ENCODE measurements around the gene NFIA. TPM values are rescaled to one million over a fixed set of nuclear protein-coding genes. Genes with fewer than 3 reads are reported as not detected.

Gene NFIA
- total RNA-seq, 1 experiment from 2014 or later: 38.6 TPM

- H3K36me3 Mint-ChIP-seq (ENCODE audit: insufficient read depth, unreplicated experiment): no peaks in the 10 kb centered on the region
- intact Hi-C loops (cut with micrococcal nuclease; ENCODE audit: unreplicated experiment): no loop called here
- peaks cover 29% of the 10 kb centered on the region for H3K4me1 Mint-ChIP-seq (ENCODE audit: low read depth, unreplicated experiment)
- CTCF ChIA-PET: interaction anchor here (0.5 to 0.9 kb wide), 3 partner anchors 25 to 71 kb away, joined by 3 to 4 read pairs (median 3); no protein-coding TSS in a partner anchor
- BruUV-seq (replicated peaks): no TSS peak
- no peaks in the 10 kb centered on the region for H3K9me3 Mint-ChIP-seq (ENCODE audit: low read depth, unreplicated experiment)
- H3K4me3 Mint-ChIP-seq (ENCODE audit: low read depth, unreplicated experiment): no peak overlapping the region
- TF ChIP-seq CTCF (IDR thresholded peaks at IDR 0.05; ENCODE audit: unreplicated experiment): no peak
- H3K27ac Mint-ChIP-seq (ENCODE audit: unreplicated experiment): no peak overlapping the region
- H3K27me3 Mint-ChIP-seq (ENCODE audit: unreplicated experiment): no peaks in the 10 kb centered on the region
- DNase-seq: no peak
Measured at GRCh38 chr1:61120998-61121397, 38.6 kb downstream of the NFIA start.

DNA sequence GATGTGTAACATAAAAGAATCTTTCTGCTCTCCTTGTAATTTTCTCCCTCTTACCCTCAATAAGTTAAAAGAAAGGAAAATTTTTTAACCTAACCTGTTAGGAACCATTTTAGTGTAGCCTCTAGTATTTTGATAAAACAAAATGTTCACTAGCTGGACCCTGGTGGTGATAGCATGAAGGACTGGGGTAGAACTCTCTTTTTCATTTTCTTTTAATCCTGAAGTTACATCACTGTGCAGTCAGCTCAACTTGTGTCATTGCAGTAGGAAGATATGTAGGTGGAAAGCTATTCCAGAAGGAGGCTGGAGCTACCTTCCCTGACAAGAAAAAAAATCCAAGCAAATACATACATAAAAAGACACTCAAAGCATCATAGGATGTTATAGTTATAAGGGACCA is 39.3 kb downstream of the NFIA start:
- DNase-seq: no peak
- H3K4me3 Mint-ChIP-seq (ENCODE audit: low read depth, unreplicated experiment): no peak overlapping the region
- no peaks in the 10 kb centered on the region for H3K27me3 Mint-ChIP-seq (ENCODE audit: unreplicated experiment)
- CTCF ChIA-PET: interaction anchor here (0.9 kb wide), 1 partner anchor 72 kb away, joined by 3 read pairs; no protein-coding TSS in a partner anchor
- no peak overlapping the region for H3K27ac Mint-ChIP-seq (ENCODE audit: unreplicated experiment)
- no peaks in the 10 kb centered on the region for H3K36me3 Mint-ChIP-seq (ENCODE audit: insufficient read depth, unreplicated experiment)
- intact Hi-C loops (cut with micrococcal nuclease; ENCODE audit: unreplicated experiment): no loop called here
- no peaks in the 10 kb centered on the region for H3K9me3 Mint-ChIP-seq (ENCODE audit: low read depth, unreplicated experiment)
- TF ChIP-seq CTCF (IDR thresholded peaks at IDR 0.05; ENCODE audit: unreplicated experiment): no peak
- peaks cover 22% of the 10 kb centered on the region for H3K4me1 Mint-ChIP-seq (ENCODE audit: low read depth, unreplicated experiment)
- BruUV-seq (replicated peaks): no TSS peak

- intact Hi-C loops (cut with micrococcal nuclease; ENCODE audit: unreplicated experiment): no loop called here
Measured at GRCh38 chr1:61122389-61122788, 40.0 kb downstream of the NFIA start.

DNA sequence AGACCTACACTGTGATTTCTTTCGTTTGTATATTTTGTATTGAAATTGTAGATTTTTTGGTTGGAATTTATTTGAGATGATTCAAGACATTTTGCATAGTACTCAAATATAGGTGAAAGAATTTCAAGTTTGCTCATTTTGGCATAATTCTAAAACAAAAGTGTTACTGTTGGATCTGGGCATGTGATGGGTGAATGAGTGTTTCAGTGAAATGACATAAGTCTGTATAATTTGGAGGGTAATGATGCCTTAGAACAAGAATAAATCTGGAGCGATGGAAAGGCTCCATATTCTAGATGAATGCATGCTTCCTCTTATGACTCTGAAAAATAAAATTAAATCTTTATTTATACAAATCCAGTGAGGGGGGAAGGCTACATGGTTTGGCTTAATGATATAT is 41.0 kb downstream of the NFIA start:
- H3K4me1 Mint-ChIP-seq (ENCODE audit: low read depth, unreplicated experiment): peaks cover 17% of the 10 kb centered on the region
- CTCF ChIA-PET: no interaction called here
- DNase-seq: no peak
- no TSS peak for BruUV-seq (replicated peaks)
- no peaks in the 10 kb centered on the region for H3K27me3 Mint-ChIP-seq (ENCODE audit: unreplicated experiment)
- no peaks in the 10 kb centered on the region for H3K36me3 Mint-ChIP-seq (ENCODE audit: insufficient read depth, unreplicated experiment)
- no peak for TF ChIP-seq CTCF (IDR thresholded peaks at IDR 0.05; ENCODE audit: unreplicated experiment)
- H3K27ac Mint-ChIP-seq (ENCODE audit: unreplicated experiment): no peak overlapping the region
- intact Hi-C loops (cut with micrococcal nuclease; ENCODE audit: unreplicated experiment): no loop called here
- no peak overlapping the region for H3K4me3 Mint-ChIP-seq (ENCODE audit: low read depth, unreplicated experiment)
- H3K9me3 Mint-ChIP-seq (ENCODE audit: low read depth, unreplicated experiment): no peaks in the 10 kb centered on the region

More at GRCh38 chr1:61122389-61122788, 40.0 kb downstream of the NFIA start:
- CTCF ChIA-PET: no interaction called here
- Mint-ChIP-seq H3K36me3 (ENCODE audit: insufficient read depth, unreplicated experiment) (no peaks in the 10 kb centered on the region), H3K27ac (ENCODE audit: unreplicated experiment) (no peak overlapping the region), H3K27me3 (ENCODE audit: unreplicated experiment) (no peaks in the 10 kb centered on the region), H3K4me3 (ENCODE audit: low read depth, unreplicated experiment) (no peak overlapping the region), H3K4me1 (ENCODE audit: low read depth, unreplicated experiment) (peaks cover 21% of the 10 kb centered on the region), H3K9me3 (ENCODE audit: low read depth, unreplicated experiment) (no peaks in the 10 kb centered on the region)
- no TSS peak for BruUV-seq (replicated peaks)
- no peak for TF ChIP-seq CTCF (IDR thresholded peaks at IDR 0.05; ENCODE audit: unreplicated experiment)
- DNase-seq: no peak

Data from Calu3 (cell line).